Activated gamma-delta T cell treated with Interleukin-2 at 50 U/mL for 16 hours (primary cell): ENCODE results near the gene RNF126.
"Not testable (repeated sequence)": the region's sequence is repeated elsewhere in the genome, so short reads cannot be mapped to it uniquely, and the experiment has no call there.

Source experiments
- DNase-seq: peaks from one replicate; pipeline ENCODE4 v3.0.0-alpha.2; 2020

Gene RNF126

DNA sequence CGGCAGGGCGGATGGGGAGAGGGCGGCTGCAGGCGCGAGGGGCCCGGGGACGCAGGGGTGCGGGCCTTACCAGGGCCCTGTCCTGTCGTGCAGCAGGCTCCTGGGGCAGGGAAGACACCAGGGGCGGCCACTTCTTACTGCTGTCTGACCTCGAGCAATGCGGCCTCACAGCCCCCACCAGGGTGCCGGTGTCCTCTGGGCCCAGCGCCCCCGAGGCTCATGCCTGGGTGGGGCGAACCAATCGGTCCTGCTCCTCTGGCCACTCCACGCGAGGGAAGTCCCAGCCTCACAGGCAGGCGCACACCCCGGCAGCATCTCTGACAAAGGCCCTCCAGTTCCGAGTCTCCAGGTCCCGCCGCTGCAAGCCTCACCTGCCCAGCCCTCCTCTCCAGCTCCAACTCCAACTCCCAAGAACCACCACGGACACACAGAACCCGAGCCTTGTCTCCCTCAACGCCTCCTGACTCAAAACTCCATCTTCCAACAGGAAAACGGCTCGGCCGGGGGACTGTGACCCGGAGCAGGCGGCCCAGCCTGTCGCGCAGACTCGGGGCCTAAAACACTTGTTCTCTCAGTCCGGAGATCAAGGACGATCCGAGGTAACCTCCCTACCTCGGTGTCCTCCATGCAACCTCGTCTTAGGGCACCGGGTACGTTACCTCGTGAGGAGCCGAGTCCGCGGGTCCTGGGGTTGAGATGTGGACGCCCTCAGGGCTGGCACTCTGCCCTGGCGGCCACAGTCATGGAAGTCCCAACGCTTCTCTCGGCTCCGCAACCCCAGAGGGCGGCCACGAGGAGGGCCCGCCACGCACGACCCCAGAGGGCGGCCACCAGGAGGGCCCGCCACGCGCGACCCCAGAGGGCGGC, 16.9 kb downstream of the RNF126 start:
- no peak for DNase-seq

DNA sequence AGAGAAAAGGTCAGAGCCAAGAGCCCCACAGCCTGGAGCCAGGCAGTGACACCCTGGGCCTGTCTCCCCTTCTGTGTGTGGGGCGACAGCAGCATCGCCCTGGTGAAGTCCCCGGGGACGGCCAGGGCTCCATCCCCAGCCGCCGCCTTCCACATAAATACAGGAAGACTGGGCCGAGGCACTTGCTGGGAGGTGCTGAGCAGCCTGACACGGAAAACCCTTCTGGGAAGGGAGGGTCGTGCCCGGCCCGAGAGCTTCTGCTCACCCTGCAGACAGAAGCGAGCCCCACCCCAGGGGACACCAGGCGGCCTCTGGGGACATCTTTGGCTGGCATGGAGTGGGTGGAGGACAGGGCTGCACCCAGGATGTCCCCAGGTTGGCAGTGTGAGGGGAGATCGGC, 18.2 kb downstream of the RNF126 start:
- DNase-seq = no peak

DNA sequence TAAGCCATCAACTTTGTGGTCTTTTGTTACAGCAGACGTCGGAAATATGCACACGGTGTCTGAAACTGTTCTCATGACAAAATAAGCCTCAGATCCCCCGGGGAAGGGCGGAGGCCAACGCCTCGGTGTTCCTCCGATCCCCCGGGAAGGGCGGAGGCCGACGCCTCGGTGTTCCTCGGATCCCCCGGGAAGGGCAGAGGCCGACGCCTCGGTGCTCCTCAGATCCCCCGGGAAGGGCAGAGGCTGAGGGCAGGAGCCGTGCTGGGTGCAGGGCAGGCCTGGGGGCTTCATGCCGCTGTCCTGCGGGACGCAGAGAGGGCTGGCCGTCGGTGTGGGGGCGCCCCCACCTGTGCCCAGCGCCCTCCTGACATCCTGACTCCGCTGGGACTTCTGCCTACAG, 18.7 kb downstream of the RNF126 start:
- DNase-seq = no peak

DNA sequence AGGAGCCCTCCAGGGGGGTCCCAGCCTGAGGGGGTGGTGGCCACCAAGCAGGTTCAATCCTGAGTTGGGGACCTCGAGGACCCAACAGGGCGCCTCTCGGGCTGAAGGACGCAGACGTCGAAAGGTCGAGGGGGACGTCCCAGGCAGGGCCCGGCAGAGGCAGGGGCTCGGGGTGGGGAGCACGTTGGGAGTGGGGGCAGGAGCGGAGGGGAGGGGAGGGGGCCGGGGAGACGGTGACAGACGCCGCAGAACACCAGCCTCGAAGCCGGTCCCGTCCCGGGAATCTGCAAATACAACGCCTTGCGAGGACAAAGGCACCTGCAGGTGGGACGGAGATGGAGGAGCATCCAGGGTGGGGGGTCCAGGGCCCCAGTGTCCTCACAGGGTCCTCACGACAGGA, 19.3 kb downstream of the RNF126 start:
- no peak for DNase-seq

DNA sequence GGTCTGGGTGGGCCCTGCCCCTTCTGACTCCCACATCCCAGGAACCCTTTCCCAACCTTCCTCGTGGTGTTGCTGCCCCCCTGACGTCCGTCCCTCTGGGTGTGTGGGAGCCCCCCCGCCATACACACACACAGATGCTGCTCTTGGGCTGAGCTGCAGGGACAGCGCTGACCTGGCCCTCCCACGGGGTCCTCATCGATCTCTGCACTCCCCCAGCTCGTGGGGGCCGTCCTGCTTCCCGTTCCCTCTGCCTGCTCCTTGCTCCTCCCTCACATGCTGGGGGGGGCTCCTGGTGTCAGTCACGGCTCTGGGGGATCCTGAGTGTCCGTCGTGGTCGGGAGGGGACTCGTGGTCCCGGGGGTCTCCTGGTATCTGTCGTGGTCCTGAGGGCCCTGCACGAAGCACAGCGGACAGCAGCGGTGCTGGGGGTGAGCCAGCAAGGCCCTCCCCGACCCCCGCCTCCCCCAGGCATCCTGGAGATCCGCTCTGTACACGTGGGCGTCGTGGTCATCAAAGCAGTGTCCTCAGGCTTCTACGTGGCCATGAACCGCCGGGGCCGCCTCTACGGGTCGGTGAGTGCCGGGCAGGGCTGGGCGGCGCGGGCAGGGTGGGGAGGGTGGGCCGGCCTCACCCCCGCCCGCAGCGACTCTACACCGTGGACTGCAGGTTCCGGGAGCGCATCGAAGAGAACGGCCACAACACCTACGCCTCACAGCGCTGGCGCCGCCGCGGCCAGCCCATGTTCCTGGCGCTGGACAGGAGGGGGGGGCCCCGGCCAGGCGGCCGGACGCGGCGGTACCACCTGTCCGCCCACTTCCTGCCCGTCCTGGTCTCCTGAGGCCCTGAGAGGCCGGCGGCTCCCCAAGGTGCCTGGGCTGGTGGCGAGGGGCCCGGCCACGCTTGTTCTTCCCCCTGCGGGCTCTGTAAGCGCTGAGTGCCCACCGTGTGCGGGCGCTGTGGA, 20.0 kb downstream of the RNF126 start:
- no peak for DNase-seq

DNA sequence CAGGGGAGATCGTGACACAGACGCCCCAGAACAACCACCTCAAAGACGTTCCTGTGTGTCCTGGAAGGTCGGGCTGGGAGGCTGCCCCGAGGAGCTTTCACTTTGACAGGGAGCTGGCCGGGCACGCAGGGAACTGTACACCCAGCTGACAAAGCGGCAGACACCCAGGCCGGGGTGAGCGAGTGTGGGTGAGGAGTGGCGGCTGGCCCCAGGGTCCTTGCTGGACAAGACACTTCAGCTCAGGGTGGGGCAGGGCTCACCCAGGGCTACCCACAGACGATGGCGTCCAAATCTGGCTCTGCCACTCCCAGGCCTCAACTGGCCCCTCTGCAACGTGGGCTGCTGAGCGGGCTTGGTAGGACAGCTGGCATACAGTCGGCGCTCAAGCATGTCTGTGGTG, 21.3 kb downstream of the RNF126 start:
- no peak for DNase-seq

DNA sequence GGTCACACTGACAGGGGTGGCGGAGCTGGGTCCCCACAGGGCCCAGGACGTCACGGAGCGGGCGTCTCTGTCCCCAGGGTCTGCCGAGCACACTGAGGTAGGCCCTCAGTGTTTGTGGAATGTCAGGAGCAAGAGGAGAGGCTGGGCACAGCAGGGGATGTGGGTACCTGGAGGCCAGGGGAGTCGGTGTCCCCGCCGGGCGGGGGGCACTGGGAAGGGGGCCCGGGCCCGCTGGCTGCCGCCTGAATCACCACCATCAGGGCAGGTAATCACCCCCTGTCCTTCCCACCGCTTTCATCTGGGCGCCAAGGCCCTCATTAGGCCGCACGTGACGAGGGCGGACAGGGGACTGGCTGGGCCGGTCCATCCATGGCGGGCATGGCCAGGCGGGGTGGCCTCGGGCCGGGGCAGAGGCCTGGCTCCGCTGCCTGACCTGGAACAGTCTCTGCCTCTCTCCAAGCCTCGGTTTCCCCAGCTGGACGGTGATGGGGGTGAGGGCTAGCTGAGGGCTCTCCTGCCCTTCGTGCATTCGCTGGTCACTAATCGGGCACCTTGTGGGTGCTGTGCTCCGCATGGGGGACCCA, 22.3 kb downstream of the RNF126 start:
- no peak for DNase-seq

DNA sequence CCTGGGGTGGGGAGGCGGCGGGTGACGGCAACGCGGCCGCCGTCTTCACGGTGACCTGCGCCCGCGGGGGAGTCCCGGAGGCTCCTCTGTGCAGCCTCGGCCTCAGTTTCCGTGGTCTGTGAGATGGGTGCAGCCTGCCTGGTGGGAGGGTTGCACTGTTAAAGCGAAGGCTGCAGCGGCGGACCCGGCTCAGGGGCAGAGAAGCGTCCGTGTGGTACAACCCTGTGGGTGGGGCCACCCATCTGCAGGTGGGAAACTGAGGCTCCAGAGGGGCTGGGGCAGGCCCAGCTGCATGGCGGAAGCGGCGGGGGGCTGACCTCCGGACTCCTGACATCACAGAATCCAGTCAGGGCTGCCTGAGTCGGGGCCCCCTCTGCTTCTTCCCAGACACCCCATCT, 22.9 kb downstream of the RNF126 start:
- no peak for DNase-seq

DNA sequence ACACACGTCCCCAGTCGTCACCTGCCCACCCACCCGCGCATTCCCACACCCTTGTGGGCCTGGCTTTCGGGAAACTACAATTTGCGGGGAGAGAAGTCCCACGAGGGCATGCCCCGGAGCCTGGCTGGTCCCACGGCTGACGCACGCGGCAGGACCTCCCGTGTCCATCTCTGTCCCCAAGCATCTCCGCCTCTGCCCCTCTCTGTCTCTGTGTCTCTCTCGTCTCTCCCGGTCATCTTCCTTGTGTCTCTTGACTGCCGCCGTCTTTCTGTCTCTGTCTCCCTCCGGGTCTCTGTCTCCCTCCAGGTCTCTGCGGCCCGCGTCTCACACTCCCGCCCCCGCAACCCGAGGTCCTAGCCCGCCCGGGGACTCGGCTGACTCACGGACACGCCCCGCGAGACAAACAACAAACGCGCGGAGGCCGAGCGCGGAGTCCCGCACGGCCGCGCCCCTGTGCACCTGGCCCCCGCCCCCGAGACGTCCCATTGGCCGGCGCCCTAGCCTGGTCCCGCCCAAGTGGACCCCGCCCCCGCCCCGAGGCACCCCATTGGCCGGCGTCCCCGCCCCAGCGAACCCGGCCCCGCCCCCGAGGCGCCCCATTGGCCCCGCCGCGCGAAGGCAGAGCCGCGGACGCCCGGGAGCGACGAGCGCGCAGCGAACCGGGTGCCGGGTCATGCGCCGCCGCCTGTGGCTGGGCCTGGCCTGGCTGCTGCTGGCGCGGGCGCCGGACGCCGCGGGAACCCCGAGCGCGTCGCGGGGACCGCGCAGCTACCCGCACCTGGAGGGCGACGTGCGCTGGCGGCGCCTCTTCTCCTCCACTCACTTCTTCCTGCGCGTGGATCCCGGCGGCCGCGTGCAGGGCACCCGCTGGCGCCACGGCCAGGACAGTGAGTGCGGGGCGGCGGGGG, 23.5 kb downstream of the RNF126 start, which contains the start of gene FGF22:
Gene FGF22, plus strand, starts transcription at position 627 of the 908 bp plus-strand sequence. Its CDS starts 47 bp downstream, at position 674.
- peak; percentile 97 for DNase-seq

DNA sequence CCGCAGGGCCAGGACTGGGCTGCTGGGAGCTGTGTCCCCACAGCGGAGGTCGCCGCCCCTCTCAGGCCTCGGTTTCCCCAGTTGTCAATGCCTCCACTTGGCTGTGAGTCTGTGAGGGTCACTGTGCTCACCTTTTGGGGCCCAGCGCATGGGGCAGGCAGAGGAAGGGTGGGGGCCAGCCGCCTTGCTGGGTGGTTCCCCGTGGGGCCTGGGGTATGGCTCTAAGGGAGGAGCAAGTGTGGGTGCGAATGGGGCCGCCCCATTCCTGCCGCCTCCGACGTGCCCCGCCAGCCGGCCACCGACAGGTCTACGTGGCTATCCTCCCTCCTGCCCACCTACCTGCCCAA, 24.1 kb downstream of the RNF126 start:
- DNase-seq = no peak

DNA sequence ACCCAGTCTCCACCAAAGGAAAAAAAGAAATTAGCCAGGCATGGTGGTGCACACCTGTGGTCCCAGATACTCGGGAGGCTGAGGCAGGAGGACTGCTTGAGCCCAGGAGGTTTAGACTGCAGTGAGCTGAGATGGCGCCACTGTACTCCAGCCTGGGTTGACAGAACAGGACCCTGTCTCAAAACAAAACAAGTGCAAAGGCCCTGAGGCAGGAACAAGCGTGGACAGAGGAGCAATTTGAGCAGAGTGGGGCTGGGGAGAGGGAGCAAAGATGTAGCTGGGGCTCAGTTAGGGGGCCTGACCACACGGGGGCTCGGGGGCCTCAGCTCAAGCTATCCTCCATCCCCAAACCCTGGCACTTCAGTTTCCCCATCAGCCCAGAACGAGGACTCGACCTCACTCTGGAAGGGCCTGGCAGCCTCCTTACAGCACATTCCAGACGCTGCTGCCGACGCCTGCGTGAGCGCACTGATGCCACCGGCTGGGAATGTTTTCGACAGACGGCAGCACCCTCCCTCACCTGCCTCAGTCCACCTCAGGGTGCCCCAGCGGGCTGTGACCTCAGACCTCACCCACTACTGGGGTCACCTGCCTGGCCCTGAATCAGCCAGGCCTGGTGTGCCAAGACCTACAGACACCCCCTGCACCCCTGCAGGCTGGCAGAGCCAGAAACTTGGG, 27.9 kb downstream of the RNF126 start:
- DNase-seq = no peak

DNA sequence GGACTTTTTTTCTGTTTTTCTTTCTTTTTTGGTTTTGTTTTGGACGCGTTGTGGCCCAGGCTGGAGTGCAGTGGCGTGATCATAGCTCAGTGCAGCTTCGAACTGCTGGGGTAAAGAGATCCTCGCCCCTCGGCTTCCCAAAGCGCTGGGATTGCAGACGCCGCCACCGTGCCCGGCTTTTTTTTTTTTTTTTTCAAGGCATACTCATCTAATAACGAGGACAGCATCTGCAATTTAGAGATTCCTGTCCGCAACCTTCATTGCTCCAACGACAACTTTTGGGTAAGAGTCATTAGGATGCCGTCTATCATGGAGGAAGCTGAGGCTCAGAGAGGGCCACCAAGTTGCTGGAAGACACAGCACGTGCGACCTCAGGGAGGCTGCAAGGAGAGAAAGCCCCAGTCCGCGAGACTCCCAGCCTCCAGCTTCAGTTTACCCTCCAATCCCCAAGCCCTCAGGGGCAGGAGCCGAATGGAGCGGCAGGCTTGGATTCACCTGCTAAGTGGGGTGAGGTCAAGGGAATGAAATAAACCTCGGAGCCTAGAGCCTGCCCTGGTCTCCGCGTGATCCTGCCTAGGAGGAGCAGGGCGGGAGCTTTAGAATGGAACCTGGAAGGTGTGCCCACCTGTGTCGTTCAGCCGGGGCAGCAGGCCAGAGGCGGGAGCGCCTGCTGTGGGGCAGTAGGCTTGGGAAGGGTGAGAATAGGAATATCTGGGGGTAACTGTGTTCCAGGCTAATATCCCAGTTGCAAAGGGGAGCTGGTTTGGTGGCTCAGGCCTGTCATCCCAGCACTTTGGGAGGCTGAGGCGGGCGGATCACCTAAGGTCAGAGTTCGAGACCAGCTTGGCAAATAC, 29.0 kb downstream of the RNF126 start:
- DNase-seq = no peak

DNA sequence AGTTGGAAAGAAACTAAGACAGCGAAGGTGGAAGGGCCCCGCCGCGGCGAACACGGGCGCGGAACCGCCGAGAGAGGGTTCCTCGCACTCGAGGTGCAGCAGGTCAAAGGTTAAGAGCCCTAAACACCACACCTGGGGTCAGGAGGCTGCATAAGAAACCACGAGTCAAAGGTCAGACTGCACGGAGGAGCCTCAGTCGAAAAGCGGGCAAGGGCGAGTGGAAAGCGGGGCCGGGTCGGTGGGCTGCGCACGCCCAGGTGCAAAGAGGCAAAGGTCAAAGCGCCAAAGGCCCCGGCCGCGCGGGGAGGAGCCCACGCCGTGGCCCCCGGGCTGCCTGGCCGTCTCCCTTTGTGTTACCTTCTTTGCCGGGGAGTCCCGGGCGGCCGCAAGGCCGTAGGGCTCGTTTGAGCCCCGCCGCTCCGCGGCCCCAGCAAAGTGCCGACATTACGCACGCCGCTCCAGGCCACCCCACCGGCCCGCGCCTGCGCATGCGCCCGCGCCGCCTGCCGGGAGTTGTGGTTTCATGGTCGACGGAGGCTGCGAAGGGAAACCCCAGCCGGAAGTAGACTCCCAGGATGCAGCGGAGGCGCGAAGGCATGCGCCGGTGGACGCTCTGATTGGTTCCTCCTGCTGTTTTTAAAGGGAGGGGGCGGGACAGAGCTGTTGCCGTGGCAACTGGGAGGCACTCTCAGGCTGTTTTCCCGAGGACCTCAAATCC, 29.8 kb downstream of the RNF126 start, which contains the start of gene POLRMT:
Gene POLRMT, minus strand, starts transcription at position 470 of the 718 bp plus-strand sequence. Its CDS starts 25 bp downstream, at position 445.
- peak; percentile 95 for DNase-seq

DNA sequence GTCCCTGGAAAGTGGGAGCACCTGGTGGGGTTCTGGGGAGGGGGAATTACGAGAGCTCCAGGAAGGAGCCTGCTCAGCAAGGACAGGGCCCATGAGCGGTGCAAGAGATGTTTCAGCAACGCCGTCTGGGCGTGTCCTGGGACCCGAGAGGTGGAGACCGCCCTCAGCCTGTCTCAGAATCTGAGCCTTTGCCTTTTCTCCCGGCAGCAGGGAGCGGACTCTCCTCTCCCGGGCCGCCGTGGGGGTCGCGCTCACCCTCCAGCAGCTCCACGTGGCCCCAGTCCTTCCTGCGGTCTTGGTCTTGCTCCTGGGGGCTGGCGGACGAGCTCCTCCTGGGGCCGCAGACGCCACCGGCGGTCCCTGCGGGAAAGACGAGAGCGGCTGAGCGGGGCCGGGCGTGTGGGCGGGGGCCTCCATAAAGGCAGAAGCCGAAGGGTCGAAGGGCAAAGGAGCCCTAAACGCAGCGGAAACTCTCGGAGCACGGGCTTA, 30.4 kb downstream of the RNF126 start:
- no peak for DNase-seq

DNA sequence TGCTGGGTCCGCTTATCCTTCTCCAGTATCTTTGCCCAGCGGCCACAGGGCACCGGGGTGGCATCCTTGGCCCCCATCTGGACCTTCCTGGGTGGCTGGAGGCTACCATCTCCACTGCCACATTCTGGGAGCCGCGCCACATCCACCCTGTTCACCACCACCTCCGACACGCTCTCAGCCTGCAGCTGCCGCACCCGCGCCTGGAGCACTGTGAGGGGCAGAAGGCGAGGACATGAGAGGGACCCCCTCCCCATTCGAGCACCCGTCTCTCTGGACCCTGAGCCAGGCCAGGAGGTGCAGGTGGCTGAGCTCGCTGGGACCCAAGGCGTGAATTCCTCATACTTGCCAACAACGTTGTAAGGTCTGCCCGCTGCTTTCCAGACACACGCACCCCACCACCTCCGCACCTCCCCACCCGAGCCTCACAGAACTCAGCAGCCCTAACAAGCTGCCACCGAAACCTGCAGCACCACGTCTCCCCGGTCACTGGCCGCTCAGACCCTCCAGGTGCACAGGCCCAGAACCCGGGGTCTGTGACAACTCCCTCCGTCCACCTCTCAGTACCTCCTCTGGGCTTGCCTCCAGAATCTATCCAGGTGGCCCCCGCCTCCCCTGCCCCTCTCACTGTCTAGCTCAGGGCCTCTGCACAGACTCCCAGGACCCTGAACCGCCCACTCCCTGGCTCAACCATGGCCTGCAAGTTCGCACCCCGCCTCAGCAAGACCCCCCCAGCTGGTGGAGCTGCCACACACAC, 32.9 kb downstream of the RNF126 start:
- no peak for DNase-seq

DNA sequence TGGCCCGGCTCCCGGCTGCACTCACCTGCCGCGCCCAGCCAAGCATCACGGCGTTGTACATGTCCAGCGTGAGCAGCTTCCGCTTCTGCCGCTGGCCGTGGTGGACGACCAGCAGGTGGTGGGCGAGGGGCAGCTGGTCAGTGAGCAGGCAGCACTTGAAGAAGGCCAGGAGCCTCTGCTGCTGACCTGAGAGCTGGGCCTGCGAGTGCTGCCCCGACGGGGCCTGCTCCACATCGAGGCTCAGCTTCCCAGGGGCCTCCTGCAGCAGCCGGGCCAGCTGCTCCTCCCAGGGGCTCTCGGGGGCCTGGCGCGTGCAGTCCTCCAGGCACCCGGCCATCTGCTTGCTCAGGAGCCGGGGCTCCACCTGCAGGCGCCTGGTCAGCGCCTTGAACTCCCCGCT, 33.5 kb downstream of the RNF126 start:
- DNase-seq = not testable (repeated sequence)

DNA sequence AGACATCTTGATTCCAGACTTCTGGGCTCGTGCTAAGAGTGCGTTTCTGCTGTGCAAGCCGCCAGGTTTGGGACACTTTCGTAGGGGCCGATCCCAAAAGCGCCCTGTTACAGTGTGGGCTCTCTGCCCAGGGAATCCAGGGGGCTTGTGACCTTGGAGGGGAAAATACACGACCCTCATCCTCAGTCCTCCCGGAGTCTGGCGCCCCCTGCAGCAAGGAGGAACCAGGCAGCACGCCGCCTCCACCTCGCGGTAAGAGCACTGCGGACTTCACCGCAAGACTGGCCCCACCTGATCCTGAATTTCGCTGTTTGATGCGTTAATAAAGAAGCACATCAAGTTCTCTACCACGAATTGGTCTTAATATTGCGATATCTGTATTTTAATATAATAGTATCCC, 34.8 kb downstream of the RNF126 start:
- no peak for DNase-seq

DNA sequence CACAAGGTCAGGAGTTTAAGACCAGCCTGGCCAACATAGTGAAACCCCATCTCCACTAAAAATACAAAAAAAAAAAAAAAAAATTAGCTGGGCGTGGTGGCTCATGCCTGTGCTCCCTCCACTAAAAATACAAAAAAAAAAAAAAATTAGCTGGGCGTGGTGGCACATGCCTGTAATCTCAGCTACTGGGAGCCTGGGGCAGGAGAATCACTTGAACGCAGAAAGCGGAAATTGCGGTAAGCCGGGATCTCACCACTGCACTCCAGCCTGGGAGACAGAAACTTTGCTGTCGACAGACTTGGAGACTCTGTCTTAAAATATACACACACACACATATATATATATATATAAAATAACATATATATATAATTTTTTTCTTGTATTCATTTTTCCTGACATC, 36.4 kb downstream of the RNF126 start:
- DNase-seq = not testable (repeated sequence)

DNA sequence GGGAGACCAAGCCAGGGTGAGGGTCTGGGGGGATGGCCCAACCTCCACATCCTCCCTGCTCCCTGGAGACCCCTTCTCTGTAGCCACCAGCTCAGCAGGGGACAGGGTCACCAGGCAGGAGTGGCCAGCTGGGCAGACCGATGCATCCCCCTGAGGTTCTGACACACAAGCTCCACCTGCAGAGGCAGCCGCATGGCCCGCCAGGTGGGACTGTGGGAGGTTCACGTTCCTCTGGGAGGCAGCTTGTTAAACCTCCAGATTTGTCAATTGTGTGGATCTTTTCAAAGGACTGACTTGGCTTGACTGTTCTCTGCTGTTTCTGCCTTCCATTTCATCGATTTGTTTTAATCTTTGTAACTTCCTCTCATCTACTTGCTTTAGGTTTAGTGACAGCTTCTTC, 37.8 kb downstream of the RNF126 start:
- no peak for DNase-seq
